Mammary epithelial cell (primary cell): ENCODE measurements around the gene CALHM3.

ENCODE experiments used
- CTCF ChIP-seq, 2 donors: IDR thresholded peaks in 1 of 2; conservative IDR thresholded peaks in 1 of 2; 2 replicates each; pipeline ENCODE4 v1.5.1; 2011 to 2012; ENCODE audit warnings: inconsistent platforms in 2 of 2, low read length in 2 of 2, mild to moderate bottlenecking in 2 of 2, control low read depth in 1 of 2, low read depth in 1 of 2; ENCODE audit not compliant: insufficient read depth in 1 of 2; ENCODE audit errors: extremely low read depth in 1 of 2
- EZH2 ChIP-seq: IDR thresholded peaks from 2 replicates; pipeline ENCODE4 v1.6.1; 2012; ENCODE audit warnings: low read length, inconsistent platforms, borderline replicate concordance

DNA sequence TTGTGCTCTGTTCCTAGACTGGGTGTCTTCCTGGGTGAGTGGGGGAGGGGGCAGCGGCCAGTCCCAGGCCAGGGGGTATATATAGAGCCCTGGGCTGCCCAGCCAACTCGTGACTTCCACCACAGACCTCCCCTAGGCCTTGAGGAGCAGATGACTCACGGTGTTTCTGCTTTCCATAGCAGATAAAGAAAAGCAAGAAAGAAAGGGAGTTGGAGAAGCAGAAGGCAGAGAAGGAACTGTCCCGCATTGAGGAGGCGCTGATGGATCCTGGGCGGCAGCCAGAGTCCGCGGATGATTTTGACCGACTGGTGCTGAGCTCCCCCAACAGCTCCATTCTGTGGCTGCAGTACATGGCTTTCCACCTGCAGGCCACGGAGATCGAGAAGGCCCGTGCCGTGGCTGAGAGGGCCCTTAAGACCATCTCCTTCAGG lies 37.0 kb downstream of the CALHM3 start:
- TF ChIP-seq CTCF (conservative IDR thresholded peaks at IDR 0.05 in 1 of 2, IDR thresholded peaks at IDR 0.05 in 1 of 2; ENCODE audit: extremely low read depth in 1 of 2, insufficient read depth in 1 of 2, low read depth in 1 of 2, low read length in 2 of 2) (no peak), EZH2 (no peak)
